Measurements from ENCODE around the gene SYTL4. TPM values are rescaled to one million over a fixed set of nuclear protein-coding genes. Genes with fewer than 3 reads are reported as not detected.

The SYTL4 gene
- total and polyA plus RNA-seq, 2 of the 13 experiments (the other 11 are each of a cell fraction or from before 2014, with no cell fraction given): 0.41 to 0.73 TPM

DNA sequence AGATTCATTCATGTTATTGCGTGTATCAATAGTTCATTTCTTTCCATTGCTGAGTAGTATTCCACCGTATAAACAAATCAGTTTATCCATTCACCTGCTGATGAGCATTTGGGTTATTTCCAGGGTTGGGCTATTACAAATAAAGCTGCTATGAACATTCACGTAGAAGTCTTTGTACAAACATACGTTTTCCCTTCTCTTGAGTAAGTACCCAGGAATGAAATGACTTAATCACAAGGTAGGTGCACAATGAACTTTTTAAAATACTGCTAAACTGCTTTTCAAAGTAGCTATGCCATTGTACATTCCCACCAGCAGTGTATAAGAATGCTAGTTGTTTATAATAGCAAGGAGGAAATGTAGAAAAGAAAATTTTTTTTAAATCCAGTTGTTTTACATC lies 35.9 kb downstream of the SYTL4 start:
- in situ Hi-C loops (cut with HindIII; ENCODE audit: extremely low pct_ligation_motif_present, low pct_unique_long_range_greater_than_20kb) (no loop called here), intact Hi-C loops (cut with micrococcal nuclease; ENCODE audit: unreplicated experiment) (no loop called here)
- 3% methylated on average over 4 of the region's 4 CpGs for WGBS (ENCODE audit: low lambda C conversion rate)
- no peak overlapping the region for H3K4me2 ChIP-seq (ENCODE audit: low read depth, low read length)
- H3K27me3 ChIP-seq (ENCODE audit: control insufficient read depth in 1 of 2, insufficient read depth in 2 of 2, low read length in 2 of 2): no peaks in the 10 kb centered on the region
- no peak overlapping the region for H3K9ac ChIP-seq (ENCODE audit: insufficient read depth, low read depth, low read length)
- no TSS peak for BruUV-seq (replicated peaks)
- no peak overlapping the region for H3K4me3 ChIP-seq (replicated peaks in 1 of 3; ENCODE audit: insufficient read depth in 1 of 3, low read depth in 2 of 3, low read length in 3 of 3)
- ATAC-seq (no peak), FAIRE-seq (no peak), DNase-seq (ENCODE audit: low spot score) (peak; percentile 5)
- H2AFZ ChIP-seq (ENCODE audit: low read length): no peak overlapping the region
- no peak for TF ChIP-seq ZNF143 (CRISPR knock-in tag; IDR thresholded peaks at IDR 0.05)
- TF ChIP-seq ZNF264 (CRISPR knock-in tag; IDR thresholded peaks at IDR 0.05): no peak
- no peak for TF ChIP-seq ZNF558 (CRISPR knock-in tag; IDR thresholded peaks at IDR 0.05; ENCODE audit: borderline replicate concordance)
- TF ChIP-seq, protein P1, sequence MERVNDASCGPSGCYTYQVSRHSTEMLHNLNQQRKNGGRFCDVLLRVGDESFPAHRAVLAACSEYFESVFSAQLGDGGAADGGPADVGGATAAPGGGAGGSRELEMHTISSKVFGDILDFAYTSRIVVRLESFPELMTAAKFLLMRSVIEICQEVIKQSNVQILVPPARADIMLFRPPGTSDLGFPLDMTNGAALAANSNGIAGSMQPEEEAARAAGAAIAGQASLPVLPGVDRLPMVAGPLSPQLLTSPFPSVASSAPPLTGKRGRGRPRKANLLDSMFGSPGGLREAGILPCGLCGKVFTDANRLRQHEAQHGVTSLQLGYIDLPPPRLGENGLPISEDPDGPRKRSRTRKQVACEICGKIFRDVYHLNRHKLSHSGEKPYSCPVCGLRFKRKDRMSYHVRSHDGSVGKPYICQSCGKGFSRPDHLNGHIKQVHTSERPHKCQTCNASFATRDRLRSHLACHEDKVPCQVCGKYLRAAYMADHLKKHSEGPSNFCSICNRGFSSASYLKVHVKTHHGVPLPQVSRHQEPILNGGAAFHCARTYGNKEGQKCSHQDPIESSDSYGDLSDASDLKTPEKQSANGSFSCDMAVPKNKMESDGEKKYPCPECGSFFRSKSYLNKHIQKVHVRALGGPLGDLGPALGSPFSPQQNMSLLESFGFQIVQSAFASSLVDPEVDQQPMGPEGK (CRISPR knock-in tag; IDR thresholded peaks at IDR 0.05): no peak
- TF ChIP-seq, protein P2, sequence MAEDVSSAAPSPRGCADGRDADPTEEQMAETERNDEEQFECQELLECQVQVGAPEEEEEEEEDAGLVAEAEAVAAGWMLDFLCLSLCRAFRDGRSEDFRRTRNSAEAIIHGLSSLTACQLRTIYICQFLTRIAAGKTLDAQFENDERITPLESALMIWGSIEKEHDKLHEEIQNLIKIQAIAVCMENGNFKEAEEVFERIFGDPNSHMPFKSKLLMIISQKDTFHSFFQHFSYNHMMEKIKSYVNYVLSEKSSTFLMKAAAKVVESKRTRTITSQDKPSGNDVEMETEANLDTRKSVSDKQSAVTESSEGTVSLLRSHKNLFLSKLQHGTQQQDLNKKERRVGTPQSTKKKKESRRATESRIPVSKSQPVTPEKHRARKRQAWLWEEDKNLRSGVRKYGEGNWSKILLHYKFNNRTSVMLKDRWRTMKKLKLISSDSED (CRISPR knock-in tag; IDR thresholded peaks at IDR 0.05): no peak
- no peak for TF ChIP-seq ZNF615 (CRISPR knock-in tag; IDR thresholded peaks at IDR 0.05; ENCODE audit: borderline replicate concordance)
- H3K79me2 ChIP-seq (ENCODE audit: insufficient read depth, low read length): no peaks in the 10 kb centered on the region
- H3K27ac ChIP-seq (ENCODE audit: extremely low read length, insufficient read depth, low read length): no peak overlapping the region
- CTCF ChIA-PET (ENCODE audit: low intra/inter-chr PET ratio, low total read pairs): no interaction called here
- H4K20me1 ChIP-seq (ENCODE audit: insufficient read depth, low read length): no peaks in the 10 kb centered on the region
- H3K4me1 ChIP-seq (ENCODE audit: insufficient read depth, low read length): no peaks in the 10 kb centered on the region
- POLR2A ChIA-PET: no interaction called here
- no peaks in the 10 kb centered on the region for H3K36me3 ChIP-seq (replicated peaks in 1 of 2; ENCODE audit: control insufficient read depth in 1 of 2, insufficient read depth in 2 of 2, low read length in 2 of 2)
- no peaks in the 10 kb centered on the region for H3K9me3 ChIP-seq (ENCODE audit: low read length)

Data from HepG2 (cell line).